Testis (tissue), 3 donors: ENCODE data around the gene FHIT. TPM values are rescaled to one million over a fixed set of nuclear protein-coding genes. Genes with fewer than 3 reads are reported as not detected.

Source experiments
- DNase-seq: peaks from one replicate; pipeline ENCODE4 v3.0.0-alpha.2; 2019
- H3K27ac ChIP-seq, 2 donors: fragments of 200-600 bp; sonication (generic); one replicate each; pipeline ENCODE4 v1.5.1; 2019
- H3K27me3 ChIP-seq: fragments of 200-600 bp; sonication (generic); one replicate; pipeline ENCODE4 v1.5.1; 2019
- H3K36me3 ChIP-seq: fragments of 200-600 bp; sonication (generic); one replicate; pipeline ENCODE4 v1.5.1; 2017; ENCODE audit warnings: low read depth; ENCODE audit errors: missing control alignments
- H3K4me1 ChIP-seq: fragments of 200-600 bp; sonication (generic); one replicate; pipeline ENCODE4 v1.5.1; 2019
- H3K4me3 ChIP-seq, 2 donors: fragments of 200-600 bp; sonication (generic); one replicate each; pipeline ENCODE4 v1.5.1; 2017 to 2019
- H3K9me3 ChIP-seq: fragments of 200-600 bp; sonication (generic); one replicate; pipeline ENCODE4 v1.5.1; 2017
- CTCF ChIP-seq, 3 experiments: fragments of 450-650 bp in 2 of 3; fragments of 200-600 bp in 1 of 3; sonication (generic) in 1 of 3; IDR thresholded peaks; one replicate each; pipeline ENCODE4 v1.5.1; 2016 to 2019; ENCODE audit warnings: antibody characterized with exemption in 3 of 3, mild to moderate bottlenecking in 2 of 3, moderate library complexity in 1 of 3
- POLR2A ChIP-seq: fragments of 450-650 bp; IDR thresholded peaks from one replicate; pipeline ENCODE4 v1.6.1; 2017; ENCODE audit warnings: antibody characterized with exemption, mild to moderate bottlenecking, moderate library complexity
- WGBS, 2 donors: methylation state at CpG; one replicate each; pipeline ENCODE4 v1.1.5; 2018; 5-methylcytosine and 5-hydroxymethylcytosine counted together
- intact Hi-C: fragments of 100-400 bp; cut with DNase I; formaldehyde crosslinking; loops from one replicate; pipeline ENCODE4 v1.15.1; 2023; ENCODE audit warnings: low total_unique reads
- polyA plus RNA-seq: library from polyadenylated mRNA; stranded (reverse); fragments of 350-450 nt; fragmentation: Illumina TruSeq; extraction: RNeasy Lipid Tissue Mini Kit (QIAGEN cat#74804); gene quantifications from one replicate; pipeline ENCODE4 v1.2.3, GENCODE V29; 2014; ENCODE audit warnings: low read depth, low replicate concordance; ENCODE audit not compliant: insufficient read depth
- total RNA-seq, 2 donors: library from RNA; depleted of rRNA; stranded (reverse); fragments of >200 nt; gene quantifications; one replicate each; pipeline ENCODE4 v1.2.3, GENCODE V29; 2016

FHIT gene
- total and polyA plus RNA-seq, 3 donors from 2014 or later = 10.1 to 29.6 (median 15.5) TPM

GRCh38 chr3:59753808-59754450 lies 1497.3 kb downstream of the FHIT start:
- H3K4me1 ChIP-seq = no peaks in the 10 kb centered on the region
- H3K9me3 ChIP-seq = no peaks in the 10 kb centered on the region
- no peaks in the 10 kb centered on the region for H3K36me3 ChIP-seq
- DNase-seq = no peak
- 85 to 88% methylated on average over 7 of the region's 7 CpGs for WGBS, 2 donors
- H3K27ac ChIP-seq = no peak overlapping the region
- TF ChIP-seq POLR2A = no peak
- no peak for TF ChIP-seq CTCF (IDR thresholded peaks at IDR 0.05)
- H3K4me3 ChIP-seq = no peak overlapping the region
- no peaks in the 10 kb centered on the region for H3K27me3 ChIP-seq
- intact Hi-C loops = no loop called here

- H3K27me3 ChIP-seq = no peaks in the 10 kb centered on the region
- intact Hi-C loops = no loop called here
- no peaks in the 10 kb centered on the region for H3K9me3 ChIP-seq
- DNase-seq = no peak
- H3K27ac ChIP-seq = no peak overlapping the region
- H3K4me1 ChIP-seq = no peaks in the 10 kb centered on the region
- no peak overlapping the region for H3K4me3 ChIP-seq
- TF ChIP-seq POLR2A (no peak), CTCF (IDR thresholded peaks at IDR 0.05) (no peak)
- no peaks in the 10 kb centered on the region for H3K36me3 ChIP-seq
Observed at GRCh38 chr3:59752925-59753324, 1498.3 kb downstream of the FHIT start.

GRCh38 chr3:59751606-59752005 lies 1499.6 kb downstream of the FHIT start:
- intact Hi-C loops = no loop called here

GRCh38 chr3:59750391-59750790 lies 1500.9 kb downstream of the FHIT start:
- H3K36me3 ChIP-seq = no peaks in the 10 kb centered on the region
- no peak for TF ChIP-seq POLR2A
- no peak for TF ChIP-seq CTCF (IDR thresholded peaks at IDR 0.05)
- H3K4me1 ChIP-seq = no peaks in the 10 kb centered on the region
- no peaks in the 10 kb centered on the region for H3K27me3 ChIP-seq
- intact Hi-C loops = no loop called here
- 73 to 74% methylated on average over 1 of the region's 1 CpG for WGBS, 2 donors
- DNase-seq = no peak
- no peak overlapping the region for H3K4me3 ChIP-seq
- H3K9me3 ChIP-seq = no peaks in the 10 kb centered on the region
- H3K27ac ChIP-seq = no peak overlapping the region

More at GRCh38 chr3:59751606-59752005, 1499.6 kb downstream of the FHIT start:
- H3K4me3 ChIP-seq = no peak overlapping the region
- TF ChIP-seq POLR2A (no peak), CTCF (IDR thresholded peaks at IDR 0.05) (no peak)
- no peaks in the 10 kb centered on the region for H3K27me3 ChIP-seq
- 92 to 95% methylated on average over 4 of the region's 4 CpGs for WGBS, 2 donors
- H3K9me3 ChIP-seq = no peaks in the 10 kb centered on the region
- no peaks in the 10 kb centered on the region for H3K4me1 ChIP-seq
- H3K27ac ChIP-seq = no peak overlapping the region
- no peak for DNase-seq
- no peaks in the 10 kb centered on the region for H3K36me3 ChIP-seq

GRCh38 chr3:59749291-59749690 lies 1502.0 kb downstream of the FHIT start:
- H3K27me3 ChIP-seq = no peaks in the 10 kb centered on the region
- DNase-seq = no peak
- H3K4me3 ChIP-seq = no peak overlapping the region
- no peak for TF ChIP-seq POLR2A
- TF ChIP-seq CTCF (IDR thresholded peaks at IDR 0.05) = no peak
- 69 to 79% methylated on average over 6 of the region's 6 CpGs for WGBS, 2 donors
- H3K9me3 ChIP-seq = no peaks in the 10 kb centered on the region
- H3K36me3 ChIP-seq = no peaks in the 10 kb centered on the region
- intact Hi-C loops = no loop called here
- no peaks in the 10 kb centered on the region for H3K4me1 ChIP-seq
- no peak overlapping the region for H3K27ac ChIP-seq
